ENCODE measurements around the gene ACVR1B.

Gene ACVR1B

GRCh38 chr12:52019113-52019770, 67.7 kb downstream of the ACVR1B start:
- Mint-ChIP-seq H3K4me3 (no peak overlapping the region), H3K9me3 (no peaks in the 10 kb centered on the region), H3K27ac (ENCODE audit: low read depth) (no peak overlapping the region), H3K36me3 (ENCODE audit: insufficient read depth) (peaks cover 17% of the 10 kb centered on the region), H3K27me3 (no peaks in the 10 kb centered on the region), H3K4me1 (peaks cover 7% of the 10 kb centered on the region)
- DNase-seq (ENCODE audit: low spot score in 2 of 2), result no peak
- ATAC-seq (replicated peaks; ENCODE audit: extremely low read depth, poor library complexity, severe bottlenecking), result no peak

DNA sequence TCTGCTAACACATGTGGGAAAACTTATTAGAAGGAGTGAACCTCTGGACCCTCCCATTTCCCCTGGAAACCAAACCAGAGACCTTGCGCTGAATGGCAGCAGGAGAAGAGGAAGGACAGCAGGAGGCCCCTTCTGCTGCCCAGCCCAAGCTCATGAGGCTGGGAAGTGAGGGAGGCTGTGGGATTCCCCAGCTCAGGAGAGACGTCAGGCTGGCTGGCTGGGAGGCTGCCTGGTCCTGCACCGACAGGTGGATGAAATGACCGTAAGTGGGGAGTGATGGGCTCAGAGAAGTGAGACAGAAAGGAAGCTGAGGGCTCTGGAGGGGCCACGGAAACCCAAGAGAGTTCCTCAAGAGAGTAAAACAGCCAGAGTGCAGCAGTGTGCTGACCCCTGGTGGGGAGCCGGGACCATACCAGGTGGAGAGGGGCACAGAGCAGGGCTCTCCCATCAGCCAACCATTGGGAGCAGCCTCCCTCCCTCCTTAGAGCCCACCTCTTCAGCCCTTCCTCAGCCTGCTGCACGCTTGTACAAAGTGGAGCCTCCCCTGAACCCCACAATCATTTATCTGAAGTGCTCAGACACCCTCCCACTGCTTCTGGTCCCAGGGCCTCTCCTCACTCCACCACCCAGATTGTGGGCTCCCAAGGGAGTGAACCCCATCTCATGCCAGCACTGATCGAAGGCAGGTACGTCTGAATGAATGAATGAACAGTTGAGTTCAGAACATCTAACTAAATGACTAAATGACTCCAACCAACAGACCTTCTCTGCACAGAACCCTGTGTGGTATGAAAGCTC, 69.2 kb downstream of the ACVR1B start:
- peaks cover 21% of the 10 kb centered on the region for H3K4me1 Mint-ChIP-seq
- H3K9me3 Mint-ChIP-seq, result no peaks in the 10 kb centered on the region
- H3K4me3 Mint-ChIP-seq, result no peak overlapping the region
- no peak overlapping the region for H3K27ac Mint-ChIP-seq (ENCODE audit: low read depth)
- no peaks in the 10 kb centered on the region for H3K27me3 Mint-ChIP-seq
- ATAC-seq (replicated peaks; ENCODE audit: extremely low read depth, poor library complexity, severe bottlenecking) (peak; percentile 25), DNase-seq (ENCODE audit: low spot score in 2 of 2) (peak in 1 of 2 donors; percentile 28)
- peaks cover 18% of the 10 kb centered on the region for H3K36me3 Mint-ChIP-seq (ENCODE audit: insufficient read depth)

- Mint-ChIP-seq H3K4me1 (peaks cover 25% of the 10 kb centered on the region), H3K27ac (ENCODE audit: low read depth) (no peak overlapping the region), H3K36me3 (ENCODE audit: insufficient read depth) (peaks cover 9% of the 10 kb centered on the region), H3K9me3 (no peaks in the 10 kb centered on the region), H3K27me3 (no peaks in the 10 kb centered on the region), H3K4me3 (peak overlapping the region; percentile 74)
- DNase-seq (ENCODE audit: low spot score in 2 of 2) (no peak), ATAC-seq (replicated peaks; ENCODE audit: extremely low read depth, poor library complexity, severe bottlenecking) (no peak)
Measured at GRCh38 chr12:52022841-52023181, 71.3 kb downstream of the ACVR1B start.

DNA sequence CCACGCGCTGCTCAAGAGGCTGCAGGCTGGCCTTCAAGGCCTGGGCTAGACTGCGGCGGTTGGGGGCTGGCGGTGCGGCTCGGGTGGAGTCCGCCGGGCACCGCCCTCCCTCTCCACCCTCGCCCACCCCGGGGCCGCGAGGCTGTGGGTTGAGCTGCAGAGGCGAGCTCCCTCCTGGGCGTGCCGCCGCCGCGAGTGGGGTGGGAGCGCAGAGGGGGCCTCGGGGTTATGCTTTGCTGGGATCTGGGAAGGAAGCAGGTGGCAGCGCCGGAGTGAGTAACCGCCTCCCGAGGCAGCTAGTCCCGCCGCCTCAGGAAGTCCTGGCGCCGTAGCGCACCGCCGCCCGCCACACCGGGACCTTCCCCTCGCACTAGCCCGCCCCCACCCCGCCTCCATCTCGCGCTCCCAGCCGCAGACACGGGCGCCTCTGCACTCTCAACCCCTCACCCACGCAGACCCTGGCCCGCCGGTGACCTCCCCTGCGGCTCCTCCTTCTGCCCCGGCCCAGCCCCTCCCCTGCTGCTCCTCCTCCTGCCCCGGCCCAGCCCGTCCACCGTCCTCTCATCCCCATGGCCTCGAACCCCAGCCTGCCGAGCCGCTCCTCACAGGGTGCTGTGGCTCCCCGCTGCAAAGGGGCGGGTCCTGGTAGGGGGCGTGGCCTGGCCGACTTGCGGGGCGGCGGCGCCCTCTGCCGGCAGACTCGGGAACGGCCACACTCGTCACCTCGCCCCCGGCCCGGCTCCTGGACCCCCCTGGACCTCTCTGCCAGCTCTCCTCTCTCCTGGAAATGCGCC, 71.9 kb downstream of the ACVR1B start:
- peak; percentile 63 for ATAC-seq (replicated peaks; ENCODE audit: extremely low read depth, poor library complexity, severe bottlenecking)
- Mint-ChIP-seq H3K4me3 (peak overlapping the region; percentile 74), H3K4me1 (peaks cover 25% of the 10 kb centered on the region), H3K9me3 (no peaks in the 10 kb centered on the region), H3K36me3 (ENCODE audit: insufficient read depth) (peaks cover 9% of the 10 kb centered on the region), H3K27me3 (no peaks in the 10 kb centered on the region), H3K27ac (ENCODE audit: low read depth) (peak overlapping the region; percentile 59)
- peak; percentile 76 to 89 for DNase-seq (ENCODE audit: low spot score in 2 of 2)

GRCh38 chr12:52023976-52024688, 72.6 kb downstream of the ACVR1B start:
- DNase-seq (ENCODE audit: low spot score in 2 of 2), result no peak
- ATAC-seq (replicated peaks; ENCODE audit: extremely low read depth, poor library complexity, severe bottlenecking), result no peak
- Mint-ChIP-seq H3K4me1 (peaks cover 25% of the 10 kb centered on the region), H3K27me3 (no peaks in the 10 kb centered on the region), H3K9me3 (no peaks in the 10 kb centered on the region), H3K27ac (ENCODE audit: low read depth) (peak overlapping the region; percentile 59), H3K4me3 (peak overlapping the region; percentile 74), H3K36me3 (ENCODE audit: insufficient read depth) (peaks cover 7% of the 10 kb centered on the region)

- H3K4me3 Mint-ChIP-seq, result peak overlapping the region; percentile 74
- H3K27ac Mint-ChIP-seq (ENCODE audit: low read depth), result peak overlapping the region; percentile 79
- peaks cover 6% of the 10 kb centered on the region for H3K36me3 Mint-ChIP-seq (ENCODE audit: insufficient read depth)
- ATAC-seq (replicated peaks; ENCODE audit: extremely low read depth, poor library complexity, severe bottlenecking), result no peak
- no peak for DNase-seq (ENCODE audit: low spot score in 2 of 2)
- no peaks in the 10 kb centered on the region for H3K9me3 Mint-ChIP-seq
- peaks cover 25% of the 10 kb centered on the region for H3K4me1 Mint-ChIP-seq
- no peaks in the 10 kb centered on the region for H3K27me3 Mint-ChIP-seq
Measured at GRCh38 chr12:52024845-52025230, 73.3 kb downstream of the ACVR1B start.

DNA sequence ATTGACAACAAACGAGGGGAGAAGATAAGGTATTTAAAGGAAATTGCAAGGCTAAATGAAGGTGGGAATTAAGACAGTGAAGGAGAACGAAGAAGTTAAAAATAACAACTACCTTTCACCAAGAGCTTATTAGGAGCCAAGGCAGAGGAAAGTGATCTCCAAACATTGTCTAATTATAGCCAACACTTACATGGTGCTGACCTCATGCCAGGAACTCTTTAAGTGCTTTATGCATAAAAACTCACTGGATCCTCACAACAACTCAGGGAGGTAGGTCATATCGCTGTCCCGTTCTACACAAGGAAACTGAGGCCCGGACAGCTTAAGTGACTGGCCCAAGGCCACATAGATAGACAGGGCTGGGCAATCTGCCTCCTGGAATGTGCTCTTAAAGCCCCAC, 74.8 kb downstream of the ACVR1B start:
- no peak for DNase-seq (ENCODE audit: low spot score in 2 of 2)
- Mint-ChIP-seq H3K9me3 (no peaks in the 10 kb centered on the region), H3K27me3 (no peaks in the 10 kb centered on the region), H3K36me3 (ENCODE audit: insufficient read depth) (peaks cover 5% of the 10 kb centered on the region), H3K4me1 (peaks cover 25% of the 10 kb centered on the region), H3K4me3 (no peak overlapping the region), H3K27ac (ENCODE audit: low read depth) (peak overlapping the region; percentile 79)
- no peak for ATAC-seq (replicated peaks; ENCODE audit: extremely low read depth, poor library complexity, severe bottlenecking)

DNA sequence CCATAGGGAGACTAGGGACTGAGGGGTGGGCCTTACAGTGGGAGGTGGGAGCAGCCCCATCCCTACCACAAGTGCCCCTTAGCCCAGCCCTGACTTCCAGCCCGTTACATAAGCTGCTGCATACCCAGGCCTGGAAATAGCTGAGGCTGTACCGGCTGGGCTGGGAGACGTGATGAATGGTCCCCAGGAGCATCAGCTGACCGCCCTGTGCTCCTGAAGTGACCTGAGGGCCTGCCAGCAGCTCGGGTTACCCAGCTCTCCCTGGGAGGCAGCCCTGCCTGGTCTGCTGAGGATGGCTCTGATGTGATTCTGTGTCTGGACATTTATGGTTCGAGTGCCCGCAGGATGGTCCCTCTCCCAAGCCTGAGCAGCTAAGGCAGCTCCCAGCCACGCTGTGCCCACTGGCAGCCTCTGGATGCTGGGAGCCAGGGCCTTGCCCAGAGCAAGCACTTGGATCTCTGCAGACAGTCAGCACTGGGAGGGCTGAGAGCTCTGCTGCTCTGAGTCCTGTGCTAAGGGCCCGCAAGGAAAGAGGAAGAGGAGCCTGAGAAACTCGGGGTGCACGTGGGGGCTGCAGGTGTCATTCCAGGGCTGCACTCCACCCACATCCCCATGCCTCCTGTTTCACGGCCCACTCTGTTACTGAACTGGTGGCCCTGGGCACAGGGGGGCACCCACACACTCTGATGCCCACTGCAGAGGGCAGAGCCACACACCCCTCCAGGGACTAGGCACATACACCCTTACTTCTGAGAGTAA, 75.8 kb downstream of the ACVR1B start:
- DNase-seq (ENCODE audit: low spot score in 2 of 2) (no peak), ATAC-seq (replicated peaks; ENCODE audit: extremely low read depth, poor library complexity, severe bottlenecking) (no peak)
- no peaks in the 10 kb centered on the region for H3K27me3 Mint-ChIP-seq
- no peak overlapping the region for H3K27ac Mint-ChIP-seq (ENCODE audit: low read depth)
- H3K9me3 Mint-ChIP-seq, result no peaks in the 10 kb centered on the region
- H3K36me3 Mint-ChIP-seq (ENCODE audit: insufficient read depth), result peaks cover 5% of the 10 kb centered on the region
- H3K4me1 Mint-ChIP-seq, result peaks cover 25% of the 10 kb centered on the region
- H3K4me3 Mint-ChIP-seq, result no peak overlapping the region

GRCh38 chr12:52029685-52030084, 78.2 kb downstream of the ACVR1B start:
- peaks cover 3% of the 10 kb centered on the region for H3K36me3 Mint-ChIP-seq (ENCODE audit: insufficient read depth)
- DNase-seq (ENCODE audit: low spot score in 2 of 2), result no peak
- ATAC-seq (replicated peaks; ENCODE audit: extremely low read depth, poor library complexity, severe bottlenecking), result no peak
- no peaks in the 10 kb centered on the region for H3K9me3 Mint-ChIP-seq
- no peak overlapping the region for H3K27ac Mint-ChIP-seq (ENCODE audit: low read depth)
- H3K27me3 Mint-ChIP-seq, result no peaks in the 10 kb centered on the region
- H3K4me3 Mint-ChIP-seq, result no peak overlapping the region
- H3K4me1 Mint-ChIP-seq, result peaks cover 34% of the 10 kb centered on the region

DNA sequence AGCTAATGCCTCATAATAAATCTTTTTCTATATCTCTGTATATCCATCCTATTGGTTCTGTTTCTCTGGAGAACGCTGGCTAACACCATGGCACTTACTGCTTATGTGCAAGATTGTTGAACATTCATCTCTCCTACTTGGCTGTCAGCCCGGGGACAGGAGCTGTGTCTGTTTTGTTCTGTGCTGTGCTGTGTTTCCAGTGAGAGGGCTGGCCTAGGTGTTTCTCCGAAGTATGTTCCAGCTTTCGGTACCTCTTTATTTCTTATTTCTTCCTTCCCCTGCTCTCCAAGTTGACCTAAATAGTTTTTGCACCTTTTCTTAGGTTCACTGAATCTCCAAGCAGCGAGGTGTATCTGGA, 80.9 kb downstream of the ACVR1B start:
- Mint-ChIP-seq H3K4me3 (peak overlapping the region; percentile 71), H3K9me3 (no peaks in the 10 kb centered on the region), H3K4me1 (peaks cover 20% of the 10 kb centered on the region), H3K27ac (ENCODE audit: low read depth) (peak overlapping the region; percentile 72), H3K36me3 (ENCODE audit: insufficient read depth) (peaks cover 5% of the 10 kb centered on the region), H3K27me3 (no peaks in the 10 kb centered on the region)
- DNase-seq (ENCODE audit: low spot score in 2 of 2), result no peak
- peak; percentile 5 for ATAC-seq (replicated peaks; ENCODE audit: extremely low read depth, poor library complexity, severe bottlenecking)

- DNase-seq (ENCODE audit: low spot score in 2 of 2) (peak; percentile 66), ATAC-seq (replicated peaks; ENCODE audit: extremely low read depth, poor library complexity, severe bottlenecking) (peak; percentile 83)
- Mint-ChIP-seq H3K9me3 (no peaks in the 10 kb centered on the region), H3K4me1 (peaks cover 20% of the 10 kb centered on the region), H3K36me3 (ENCODE audit: insufficient read depth) (peaks cover 5% of the 10 kb centered on the region), H3K27me3 (no peaks in the 10 kb centered on the region), H3K4me3 (peak overlapping the region; percentile 71), H3K27ac (ENCODE audit: low read depth) (peak overlapping the region; percentile 72)
Measured at GRCh38 chr12:52032804-52033445, 81.4 kb downstream of the ACVR1B start.
